GM20431 (cell line): ENCODE data around the gene TBC1D5.
"Not testable (repeated sequence)": the region's sequence is repeated elsewhere in the genome, so short reads cannot be mapped to it uniquely, and the experiment has no call there.

Experiments used
- in situ Hi-C: fragments of 300-500 bp; cut with MseI, MboI; formaldehyde crosslinking; loops from one replicate; pipeline ENCODE4 v1.15.0; 2020; ENCODE audit warnings: low sequenced_read_pairs; ENCODE audit not compliant: unreplicated experiment

TBC1D5 gene

GRCh38 chr3:17742102-17742879 lies at the start of gene TBC1D5:
TBC1D5 (minus strand) TSS chr3:17742631; CDS start chr3:17508570, 234,061 bp downstream.
- in situ Hi-C loops = no loop called here

GRCh38 chr3:17783426-17783825 lies 41.0 kb upstream of the TBC1D5 start:
- in situ Hi-C loops = no loop called here

GRCh38 chr3:17782751-17783150 lies 40.3 kb upstream of the TBC1D5 start:
- in situ Hi-C loops = no loop called here

- in situ Hi-C loops = not testable (repeated sequence)
Measured at GRCh38 chr3:17780369-17780768, 37.9 kb upstream of the TBC1D5 start.

- in situ Hi-C loops = not testable (repeated sequence)
Measured at GRCh38 chr3:17779304-17780250, 37.1 kb upstream of the TBC1D5 start.

GRCh38 chr3:17777326-17777725 lies 34.9 kb upstream of the TBC1D5 start:
- in situ Hi-C loops = not testable (repeated sequence)

- in situ Hi-C loops = no loop called here
Measured at GRCh38 chr3:17775073-17775472, 32.6 kb upstream of the TBC1D5 start.

GRCh38 chr3:17774180-17774910 lies 31.9 kb upstream of the TBC1D5 start:
- in situ Hi-C loops = not testable (repeated sequence)

- in situ Hi-C loops = no loop called here
Measured at GRCh38 chr3:17772556-17772955, 30.1 kb upstream of the TBC1D5 start.

GRCh38 chr3:17771177-17772017 lies 29.0 kb upstream of the TBC1D5 start:
- in situ Hi-C loops = no loop called here

GRCh38 chr3:17770682-17771081 lies 28.3 kb upstream of the TBC1D5 start:
- in situ Hi-C loops = no loop called here

- in situ Hi-C loops = no loop called here
Measured at GRCh38 chr3:17765819-17766472, 23.5 kb upstream of the TBC1D5 start.

- in situ Hi-C loops = no loop called here
Measured at GRCh38 chr3:17761563-17761962, 19.1 kb upstream of the TBC1D5 start.

GRCh38 chr3:17759901-17760300 lies 17.5 kb upstream of the TBC1D5 start:
- in situ Hi-C loops = no loop called here

- in situ Hi-C loops = no loop called here
Measured at GRCh38 chr3:17755836-17756235, 13.4 kb upstream of the TBC1D5 start.

GRCh38 chr3:17753632-17753992 lies 11.2 kb upstream of the TBC1D5 start:
- in situ Hi-C loops = no loop called here

- in situ Hi-C loops = no loop called here
Measured at GRCh38 chr3:17752876-17753631, 10.6 kb upstream of the TBC1D5 start.

GRCh38 chr3:17752436-17752835 lies 10.0 kb upstream of the TBC1D5 start:
- in situ Hi-C loops = no loop called here
